Natural killer cell (primary cell): ENCODE data around the gene INPP5A. TPM values are rescaled to one million over a fixed set of nuclear protein-coding genes. Genes with fewer than 3 reads are reported as not detected.

Source experiments
- ATAC-seq, 3 donors: fragments of 150-1000 bp in 2 of 3; fragments of 200-7000 bp in 1 of 3; cut with Tn5 transposase; 1 replicate in 1 of 3; 2 replicates in 2 of 3; pipeline ENCODE4 v1.10.0; 2021; ENCODE audit warnings: mild to moderate bottlenecking in 2 of 3, moderate library complexity in 2 of 3
- DNase-seq, 2 donors: peaks; one replicate each; pipeline versions ENCODE4 v3.0.0 to v3.0.0-alpha.2; 2013 to 2021; ENCODE audit warnings: mixed read lengths in 1 of 2
- H3K27ac ChIP-seq: one replicate; pipeline ENCODE4 v1.5.1; 2013; ENCODE audit warnings: mild to moderate bottlenecking, low read length
- H3K27me3 ChIP-seq: one replicate; pipeline ENCODE4 v1.6.1; 2013; ENCODE audit warnings: low read length; ENCODE audit not compliant: control insufficient read depth, insufficient read depth
- H3K36me3 ChIP-seq: one replicate; pipeline ENCODE4 v1.6.1; 2013; ENCODE audit warnings: low read length; ENCODE audit not compliant: control insufficient read depth, insufficient read depth
- H3K4me1 ChIP-seq: one replicate; pipeline ENCODE4 v1.6.1; 2013; ENCODE audit warnings: low read length; ENCODE audit not compliant: control insufficient read depth, insufficient read depth
- H3K4me3 ChIP-seq: one replicate; pipeline ENCODE4 v1.5.1; 2013; ENCODE audit warnings: low read length
- H3K9me3 ChIP-seq: one replicate; pipeline ENCODE4 v1.6.1; 2013; ENCODE audit warnings: low read length; ENCODE audit not compliant: control insufficient read depth, insufficient read depth
- H3K27ac Mint-ChIP-seq, 2 donors: one replicate each; pipeline ENCODE4 v1.8.0; 2022; ENCODE audit warnings: mild to moderate bottlenecking in 2 of 2, mixed read lengths in 2 of 2, moderate library complexity in 1 of 2
- H3K27me3 Mint-ChIP-seq, 2 donors: one replicate each; pipeline ENCODE4 v1.8.0; 2022; ENCODE audit warnings: low read depth in 2 of 2, mixed read lengths in 2 of 2
- H3K36me3 Mint-ChIP-seq: one replicate; pipeline ENCODE4 v1.8.0; 2022; ENCODE audit warnings: mixed read lengths
- H3K4me1 Mint-ChIP-seq, 2 donors: one replicate each; pipeline ENCODE4 v1.8.0; 2022; ENCODE audit warnings: mixed read lengths in 2 of 2
- H3K4me3 Mint-ChIP-seq: one replicate; pipeline ENCODE4 v1.8.0; 2022; ENCODE audit warnings: mild to moderate bottlenecking, moderate library complexity, mixed read lengths
- H3K9me3 Mint-ChIP-seq, 2 donors: one replicate each; pipeline ENCODE4 v1.8.0; 2022; ENCODE audit warnings: mixed read lengths in 2 of 2
- WGBS: methylation state at CpG from one replicate; pipeline ENCODE4 v1.1.7; 2013; ENCODE audit warnings: missing lambda C conversion rate; ENCODE audit not compliant: insufficient coverage; 5-methylcytosine and 5-hydroxymethylcytosine counted together
- intact Hi-C: fragments of 100-400 bp; cut with micrococcal nuclease; formaldehyde crosslinking; loops from one replicate; pipeline ENCODE4 v1.14.2; 2022
- total RNA-seq, 4 donors: library from RNA; stranded (reverse); fragments of 120-200 nt in 1 of 4; gene quantifications; one replicate each; pipeline versions ENCODE4 v1.2.3 to v1.2.4, GENCODE V29; 2013 to 2022
- TF ChIP-seq, protein P1 (sequence below): fragments of 200-600 bp; IDR thresholded peaks from one replicate; pipeline ENCODE4 v1.8.0; 2022; ENCODE audit warnings: antibody characterized with exemption

INPP5A gene
- total RNA-seq, 3 donors from 2014 or later (not counting 1 experiment from before 2014, with no cell fraction given): 12.6 to 38.6 (median 18.6) TPM

DNA sequence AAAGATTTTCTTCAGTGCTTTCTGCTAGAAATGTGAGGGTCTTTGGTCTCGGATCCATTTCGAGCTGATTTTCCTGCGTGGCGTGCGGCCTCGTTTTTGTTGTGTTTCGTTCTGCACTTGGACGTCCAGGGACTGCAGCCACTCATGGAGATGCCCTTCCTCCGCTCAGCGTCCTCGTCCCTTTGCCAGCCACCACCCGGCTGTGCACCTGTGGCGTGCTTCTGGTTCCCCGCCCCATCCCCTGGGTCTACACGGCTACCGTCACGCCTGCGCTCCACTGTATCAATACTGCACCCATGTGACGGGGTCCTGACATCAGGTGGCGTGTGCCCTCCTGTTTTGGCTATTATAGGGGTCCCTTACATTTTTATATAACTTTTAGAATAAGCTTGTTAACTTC, 291.1 kb downstream of the INPP5A start:
- Histone ChIP-seq H3K9me3 (peaks cover 7% of the 10 kb centered on the region), H3K36me3 (no peaks in the 10 kb centered on the region), H3K27me3 (no peaks in the 10 kb centered on the region), H3K27ac (no peak overlapping the region), H3K4me3 (no peak overlapping the region), H3K4me1 (no peaks in the 10 kb centered on the region)
- TF ChIP-seq, protein P1, sequence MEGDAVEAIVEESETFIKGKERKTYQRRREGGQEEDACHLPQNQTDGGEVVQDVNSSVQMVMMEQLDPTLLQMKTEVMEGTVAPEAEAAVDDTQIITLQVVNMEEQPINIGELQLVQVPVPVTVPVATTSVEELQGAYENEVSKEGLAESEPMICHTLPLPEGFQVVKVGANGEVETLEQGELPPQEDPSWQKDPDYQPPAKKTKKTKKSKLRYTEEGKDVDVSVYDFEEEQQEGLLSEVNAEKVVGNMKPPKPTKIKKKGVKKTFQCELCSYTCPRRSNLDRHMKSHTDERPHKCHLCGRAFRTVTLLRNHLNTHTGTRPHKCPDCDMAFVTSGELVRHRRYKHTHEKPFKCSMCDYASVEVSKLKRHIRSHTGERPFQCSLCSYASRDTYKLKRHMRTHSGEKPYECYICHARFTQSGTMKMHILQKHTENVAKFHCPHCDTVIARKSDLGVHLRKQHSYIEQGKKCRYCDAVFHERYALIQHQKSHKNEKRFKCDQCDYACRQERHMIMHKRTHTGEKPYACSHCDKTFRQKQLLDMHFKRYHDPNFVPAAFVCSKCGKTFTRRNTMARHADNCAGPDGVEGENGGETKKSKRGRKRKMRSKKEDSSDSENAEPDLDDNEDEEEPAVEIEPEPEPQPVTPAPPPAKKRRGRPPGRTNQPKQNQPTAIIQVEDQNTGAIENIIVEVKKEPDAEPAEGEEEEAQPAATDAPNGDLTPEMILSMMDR: no peak
- Mint-ChIP-seq H3K36me3 (no peaks in the 10 kb centered on the region), H3K27ac (peak overlapping the region in 1 of 2 donors; percentile 25), H3K27me3 (peaks cover 3 to 17% of the 10 kb centered on the region in 2 donors), H3K4me3 (no peak overlapping the region), H3K9me3 (no peaks in the 10 kb centered on the region), H3K4me1 (no peaks in the 10 kb centered on the region)
- DNase-seq (no peak), ATAC-seq (no peak)
- WGBS: 92% methylated on average over 19 of the region's 20 CpGs
- intact Hi-C loops: no loop called here

DNA sequence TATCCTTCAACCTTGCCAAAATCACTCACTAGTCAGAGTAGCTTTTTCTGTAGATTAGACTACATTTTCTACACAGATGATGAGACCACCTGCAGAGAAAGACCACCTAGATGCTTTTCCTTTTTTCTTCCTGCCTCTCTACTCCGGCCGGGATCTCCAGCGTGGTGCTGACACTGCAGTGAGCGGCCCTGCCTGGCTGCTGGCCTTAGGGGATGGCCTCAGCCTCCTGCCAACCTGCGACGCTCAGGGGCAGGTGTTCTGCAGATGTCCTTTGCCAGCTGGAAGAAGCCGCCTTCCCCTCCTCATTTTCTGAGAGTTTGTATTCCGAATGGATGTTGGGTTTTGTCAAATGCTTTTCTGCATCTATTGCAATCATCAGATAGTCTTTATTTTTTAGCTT, 291.8 kb downstream of the INPP5A start:
- H3K9me3 Mint-ChIP-seq: no peaks in the 10 kb centered on the region
- no peaks in the 10 kb centered on the region for H3K4me1 Mint-ChIP-seq
- no peak for ATAC-seq
- H3K9me3 ChIP-seq: peaks cover 7% of the 10 kb centered on the region
- no peak overlapping the region for H3K4me3 Mint-ChIP-seq
- H3K4me1 ChIP-seq: no peaks in the 10 kb centered on the region
- peaks cover 3 to 17% of the 10 kb centered on the region in 2 donors for H3K27me3 Mint-ChIP-seq
- no peaks in the 10 kb centered on the region for H3K36me3 Mint-ChIP-seq
- WGBS: 91% methylated on average over 7 of the region's 8 CpGs
- no peak overlapping the region for H3K4me3 ChIP-seq
- intact Hi-C loops: no loop called here
- H3K36me3 ChIP-seq: no peaks in the 10 kb centered on the region
- DNase-seq: no peak
- no peak overlapping the region for H3K27ac Mint-ChIP-seq
- TF ChIP-seq, protein P1: no peak
- no peaks in the 10 kb centered on the region for H3K27me3 ChIP-seq
- no peak overlapping the region for H3K27ac ChIP-seq

DNA sequence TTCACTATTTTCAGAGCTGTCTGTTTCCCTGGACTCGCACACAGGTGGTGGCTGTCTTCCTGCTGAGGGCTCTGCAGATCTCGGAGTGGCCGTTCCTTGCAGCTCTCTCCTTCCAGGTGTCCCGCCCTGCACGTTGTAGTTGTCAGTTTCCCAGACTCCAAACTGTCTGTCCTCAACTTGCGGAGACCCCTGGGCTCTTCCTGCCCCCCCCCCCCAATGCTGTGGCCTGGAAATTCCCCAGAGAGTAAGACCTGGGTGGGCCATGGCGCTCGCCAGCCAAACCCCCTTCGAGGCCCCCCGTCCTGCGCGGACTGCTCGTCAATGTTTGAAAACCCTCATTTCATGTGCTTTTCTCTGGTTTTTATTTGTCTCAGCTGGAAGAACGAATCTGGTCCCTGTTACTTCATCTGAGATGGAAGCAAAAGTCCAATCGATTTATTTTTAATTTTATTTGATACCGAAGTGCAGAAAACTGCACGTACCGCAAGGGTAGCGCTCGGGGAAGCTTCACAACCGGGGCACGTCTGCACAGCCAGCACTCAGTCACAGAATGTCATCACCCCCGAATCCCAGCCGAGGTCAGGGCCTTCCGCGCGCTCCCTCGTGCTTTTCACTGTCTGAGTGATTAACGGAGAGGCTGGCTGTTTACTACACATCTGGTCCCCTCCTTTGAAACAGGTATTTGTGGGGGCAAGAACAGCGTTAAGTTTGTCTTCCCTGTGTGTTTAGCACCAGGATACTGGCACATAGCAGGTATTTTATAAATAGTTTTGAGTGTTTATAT, 294.8 kb downstream of the INPP5A start:
- intact Hi-C loops: no loop called here
- Mint-ChIP-seq H3K27me3 (peaks cover 3 to 17% of the 10 kb centered on the region in 2 donors), H3K36me3 (no peaks in the 10 kb centered on the region)

More for the DNA sequence above, 294.8 kb downstream of the INPP5A start:
- Mint-ChIP-seq H3K27ac (no peak overlapping the region), H3K4me3 (no peak overlapping the region), H3K9me3 (no peaks in the 10 kb centered on the region), H3K4me1 (peaks cover 0 to 4% of the 10 kb centered on the region in 2 donors)
- TF ChIP-seq, protein P1: no peak
- WGBS: 81% methylated on average over 29 of the region's 30 CpGs
- no peaks in the 10 kb centered on the region for H3K27me3 ChIP-seq
- H3K9me3 ChIP-seq: no peaks in the 10 kb centered on the region
- H3K36me3 ChIP-seq: no peaks in the 10 kb centered on the region
- ATAC-seq (no peak), DNase-seq (no peak)
- no peak overlapping the region for H3K4me3 ChIP-seq
- peaks cover 6% of the 10 kb centered on the region for H3K4me1 ChIP-seq
- no peak overlapping the region for H3K27ac ChIP-seq

Other genes starting within 250 kb of the INPP5A start
- 10 to 100 TPM; 12.7 to 22.1 (median 17.9) TPM for gene STK32C, start 229.8 kb upstream of the INPP5A start, total RNA-seq
- 10 to 100 TPM in 1 of 3 donors, 1 to 10 TPM in 2; 8.1 to 22.5 (median 9.9) TPM for gene LRRC27, start 205.6 kb upstream of the INPP5A start, total RNA-seq
- 10 to 100 TPM; 23.7 to 29.5 (median 24.4) TPM for gene PWWP2B, start 140.6 kb upstream of the INPP5A start, total RNA-seq
- gene NKX6-2, start 248.4 kb downstream of the INPP5A start, total RNA-seq: not detected